Muscle of arm (tissue), 12 donors: ENCODE results near the gene OGA. TPM values are rescaled to one million over a fixed set of nuclear protein-coding genes. Genes with fewer than 3 reads are reported as not detected.

Experiments
- DNase-seq: peaks from one replicate; pipeline ENCODE4 v3.0.0-alpha.2; 2013
- polyA plus RNA-seq, 12 donors: library from polyadenylated mRNA; unstranded; fragments of 120-200 nt; gene quantifications; one replicate each; pipeline ENCODE4 v1.2.1, GENCODE V29; 2013; ENCODE audit not compliant: insufficient read length in 12 of 12

Gene OGA
- polyA plus RNA-seq, 12 donors: 77.8 to 174 (median 103) TPM; not detected in 1

DNA sequence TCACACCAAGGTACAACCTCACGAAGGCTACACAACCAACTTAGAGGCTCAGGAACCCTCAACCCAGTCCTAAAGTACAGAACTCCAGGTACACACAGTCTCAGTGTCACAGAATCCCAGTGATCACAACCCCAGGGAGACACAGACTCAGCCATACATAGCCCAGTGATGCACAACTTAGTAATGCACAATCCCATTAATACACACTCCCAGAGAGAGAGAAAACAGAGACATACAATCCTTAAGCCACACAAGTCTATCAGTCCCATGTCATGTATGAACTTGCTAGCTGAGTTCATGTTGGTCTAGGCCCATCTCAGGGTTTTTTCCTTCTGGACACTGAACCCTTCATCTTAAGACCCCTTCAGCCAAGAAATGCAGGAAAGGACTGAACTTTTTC is 20.8 kb upstream of the OGA start:
- no peak for DNase-seq

DNA sequence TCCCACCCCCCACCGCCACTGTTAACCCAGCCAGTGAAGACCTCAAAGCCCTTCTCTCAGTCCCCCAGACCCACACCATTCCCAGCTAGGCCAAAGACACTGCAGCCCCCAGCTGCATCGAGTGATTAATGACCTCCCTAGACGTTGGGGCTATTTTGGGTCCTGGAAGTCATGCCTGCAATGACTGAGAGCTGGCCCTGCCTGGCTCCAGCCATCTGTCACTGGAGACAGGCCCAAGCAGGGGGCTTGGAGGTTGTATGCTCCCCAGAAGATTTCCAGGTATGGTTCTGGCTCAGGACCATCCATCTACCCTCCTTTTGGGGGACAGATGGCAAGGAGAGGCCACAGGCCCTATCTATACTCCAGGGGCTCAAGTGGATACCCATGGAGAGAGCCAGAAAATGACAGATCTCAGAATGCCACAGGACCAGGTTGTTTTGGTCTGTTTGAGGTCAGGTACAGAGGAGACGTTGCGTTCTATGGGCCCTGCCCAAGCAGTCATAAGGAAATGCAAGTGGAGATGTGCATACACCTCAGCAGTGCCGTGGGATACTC is 20.2 kb upstream of the OGA start:
- no peak for DNase-seq

DNA sequence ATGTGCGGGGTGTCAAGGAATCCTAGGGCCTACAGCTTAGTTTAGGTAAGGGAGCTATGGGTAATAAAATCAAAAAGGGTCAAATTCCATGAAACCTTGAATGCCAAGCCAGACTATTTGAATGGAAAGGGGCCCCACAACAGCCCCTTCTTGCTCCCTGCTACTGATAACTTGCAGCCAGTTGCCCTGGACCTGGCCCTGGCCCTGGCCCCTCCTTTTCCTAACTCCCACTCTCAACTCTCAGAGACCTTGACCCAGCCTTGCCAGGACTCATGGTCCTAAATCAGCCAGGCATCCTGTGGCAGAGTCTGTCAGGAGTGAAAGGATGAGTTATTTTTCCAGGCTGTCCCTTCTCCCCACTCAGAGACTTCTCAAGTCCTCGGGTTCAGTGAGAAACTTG is 19.5 kb upstream of the OGA start:
- no peak for DNase-seq

DNA sequence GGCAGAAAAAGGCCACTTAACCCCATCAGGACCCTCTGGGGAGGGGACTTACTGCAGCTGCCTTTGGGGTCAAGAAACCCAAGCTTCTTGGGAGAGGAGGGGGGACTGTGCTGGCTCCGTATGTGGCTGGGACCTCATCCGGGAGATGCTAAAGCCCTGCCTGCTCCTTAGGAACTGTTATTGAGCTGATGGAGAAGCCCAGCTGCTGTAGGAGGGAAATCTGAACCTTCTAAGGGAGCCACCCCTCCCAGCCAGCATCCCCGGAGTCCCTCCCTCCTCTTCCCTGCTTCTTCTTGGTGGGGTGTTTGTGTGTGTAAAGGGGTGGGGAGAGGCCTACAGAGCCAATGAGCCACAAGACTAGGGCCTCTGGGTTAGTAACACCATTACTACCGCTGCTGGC is 17.1 kb upstream of the OGA start:
- DNase-seq: no peak

DNA sequence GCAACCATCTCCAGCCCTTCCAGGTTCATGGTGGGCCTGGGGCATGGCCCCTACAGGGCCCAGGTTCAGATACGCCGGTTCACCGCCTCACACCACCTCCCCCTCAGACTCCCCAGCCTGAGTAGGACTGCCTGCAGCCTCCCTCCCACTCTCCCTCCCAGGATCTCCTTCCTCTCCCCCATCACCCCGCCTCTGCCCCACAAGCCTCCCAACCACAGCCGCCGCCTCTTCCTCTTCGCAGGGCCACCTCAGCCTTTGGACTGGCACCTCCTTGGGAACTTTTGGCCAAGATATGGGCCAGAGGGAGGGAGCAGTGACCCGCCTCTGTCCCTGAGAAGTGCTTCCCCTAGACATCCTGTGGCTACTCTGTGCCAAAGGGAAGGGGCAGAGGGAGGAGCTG is 16.1 kb upstream of the OGA start:
- no peak for DNase-seq

DNA sequence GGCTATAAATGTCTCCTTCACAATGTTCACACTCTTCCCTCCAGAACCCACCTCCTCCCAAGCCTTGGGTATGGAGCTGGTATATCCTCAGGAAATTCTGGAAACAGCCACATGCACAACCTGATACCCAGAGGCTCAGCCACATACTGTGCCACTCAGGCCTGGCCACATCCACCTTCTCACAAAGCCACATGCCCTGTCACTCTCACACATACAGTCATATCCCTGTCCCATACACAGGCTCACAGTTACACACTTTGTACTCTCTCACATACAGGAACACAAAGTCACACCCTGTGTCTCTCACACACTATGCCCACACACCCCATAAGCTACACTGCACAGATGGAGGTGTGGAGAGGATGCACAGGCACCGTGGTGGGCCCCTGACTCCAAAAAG is 15.2 kb upstream of the OGA start:
- DNase-seq: no peak

DNA sequence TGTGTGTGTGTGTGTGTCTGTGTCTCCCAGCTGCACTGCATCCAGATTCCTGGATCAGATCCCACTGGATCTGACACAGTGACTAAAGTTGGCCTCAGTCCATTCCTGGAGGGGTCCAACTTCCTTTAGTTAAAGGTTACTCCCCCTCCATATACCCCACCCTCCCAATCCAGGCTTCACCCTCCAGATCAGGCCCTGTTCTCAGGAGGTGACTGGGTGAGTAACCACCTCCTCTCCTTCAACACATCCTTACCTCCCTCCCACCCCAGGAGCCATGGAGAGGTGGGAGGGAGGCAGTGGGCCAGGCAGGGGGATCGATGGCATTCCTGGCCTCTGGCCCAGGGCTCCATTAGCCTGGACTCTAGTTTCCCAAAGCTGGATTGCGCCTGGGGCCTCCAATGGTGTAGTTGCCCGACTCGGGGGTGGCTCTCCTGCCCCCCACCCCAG is 14.1 kb upstream of the OGA start:
- no peak for DNase-seq

DNA sequence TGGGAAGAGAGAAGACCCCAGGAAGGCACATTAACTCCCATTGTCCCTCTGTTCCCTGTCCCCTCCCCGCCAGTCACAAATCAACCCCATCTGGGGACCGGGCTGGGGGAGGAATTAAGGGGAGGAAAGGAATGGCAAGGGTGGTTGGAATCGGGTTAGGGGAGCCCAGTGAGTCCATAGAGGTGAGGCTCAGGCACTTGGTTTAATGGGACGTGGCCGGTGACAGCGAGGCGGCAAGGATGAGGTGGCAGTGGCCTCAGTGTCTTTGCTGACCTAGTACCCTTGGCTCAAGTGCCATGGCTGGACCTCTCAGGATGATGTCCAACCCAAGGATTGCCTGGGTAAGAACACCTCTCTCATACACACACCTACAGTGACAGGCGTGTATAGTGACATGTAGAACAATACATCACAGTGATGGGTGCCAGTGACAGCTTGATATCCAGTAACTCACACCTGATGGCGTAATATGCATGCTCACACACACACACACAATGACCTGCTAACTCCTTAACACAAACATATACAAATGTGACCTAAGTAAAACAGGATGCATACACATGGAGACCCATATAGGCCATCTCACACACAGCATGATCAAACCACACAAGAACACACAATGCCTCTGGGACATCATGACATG is 13.0 kb upstream of the OGA start:
- DNase-seq: no peak

DNA sequence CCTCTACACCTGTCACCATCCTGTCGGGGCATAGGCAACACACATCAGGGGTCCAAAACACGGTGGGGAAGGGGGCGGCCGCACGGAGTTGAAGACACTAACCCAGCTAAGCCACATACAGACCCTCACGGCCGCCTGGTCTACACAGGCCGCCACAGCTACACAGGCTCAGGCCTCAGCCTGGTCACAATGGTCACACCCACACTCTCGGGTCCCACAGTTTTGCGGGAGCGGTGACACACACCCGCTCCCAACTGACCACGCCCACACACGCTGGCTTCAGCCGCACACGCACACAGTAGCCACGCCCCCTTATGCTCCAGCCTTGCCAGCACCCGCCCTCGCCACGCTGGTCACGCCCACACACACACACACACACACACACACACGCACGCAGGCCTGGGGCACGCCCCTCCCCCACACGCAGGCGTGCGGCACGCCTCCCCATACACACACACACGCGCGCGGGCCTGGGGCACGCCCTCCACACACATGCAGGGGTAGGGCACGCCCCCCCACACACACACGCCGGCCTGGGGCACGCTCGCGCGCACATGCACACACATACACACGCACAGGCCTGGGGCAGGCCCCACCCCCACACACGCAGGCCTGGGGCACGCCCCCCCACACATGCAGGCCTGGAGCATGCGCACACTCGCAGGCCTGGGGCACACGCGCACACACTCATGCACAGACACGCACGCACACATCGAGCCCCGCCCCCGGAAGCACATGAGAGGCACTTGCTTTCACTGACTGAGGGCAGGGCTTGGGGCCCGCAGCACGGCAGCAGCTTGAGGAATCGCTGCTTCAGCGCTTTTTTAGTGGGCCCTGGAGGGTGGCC is 12.3 kb upstream of the OGA start:
- DNase-seq: peak; percentile 89

DNA sequence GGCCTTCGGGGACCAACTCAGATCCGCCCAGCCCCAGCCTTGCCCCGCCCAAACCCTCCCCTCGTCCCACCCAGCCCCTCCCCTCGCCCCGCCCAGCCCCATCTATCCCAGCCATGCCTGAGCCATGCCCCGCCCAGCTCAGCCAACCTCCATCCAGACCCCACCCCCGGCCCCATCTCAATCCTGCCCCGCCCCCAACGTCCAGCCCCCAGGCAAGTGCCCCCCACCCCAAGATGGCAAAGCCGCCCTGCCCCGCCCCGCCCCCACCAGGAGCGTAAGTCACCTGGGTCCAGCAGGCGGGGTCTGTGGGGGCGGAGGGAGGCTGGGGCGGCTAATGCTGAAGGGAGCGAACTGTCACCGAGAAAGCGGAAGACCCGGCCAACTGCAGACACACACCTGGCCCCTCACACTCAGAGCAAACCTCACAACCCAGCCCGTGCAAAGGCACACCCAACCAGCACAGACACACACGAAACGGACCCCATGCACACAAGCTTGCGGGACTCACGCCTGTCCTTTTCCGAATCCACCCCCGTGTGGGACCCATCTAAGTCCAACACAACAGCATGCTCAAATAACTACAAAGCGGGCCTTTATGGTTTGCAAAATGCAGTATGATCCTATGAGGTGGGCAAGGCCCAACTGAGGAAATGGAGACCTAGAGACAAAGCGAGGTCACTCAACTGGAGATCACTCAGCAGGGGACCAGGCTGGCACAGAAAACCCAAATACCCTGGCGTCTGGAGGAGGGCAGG is 11.5 kb upstream of the OGA start:
- peak; percentile 46 for DNase-seq

DNA sequence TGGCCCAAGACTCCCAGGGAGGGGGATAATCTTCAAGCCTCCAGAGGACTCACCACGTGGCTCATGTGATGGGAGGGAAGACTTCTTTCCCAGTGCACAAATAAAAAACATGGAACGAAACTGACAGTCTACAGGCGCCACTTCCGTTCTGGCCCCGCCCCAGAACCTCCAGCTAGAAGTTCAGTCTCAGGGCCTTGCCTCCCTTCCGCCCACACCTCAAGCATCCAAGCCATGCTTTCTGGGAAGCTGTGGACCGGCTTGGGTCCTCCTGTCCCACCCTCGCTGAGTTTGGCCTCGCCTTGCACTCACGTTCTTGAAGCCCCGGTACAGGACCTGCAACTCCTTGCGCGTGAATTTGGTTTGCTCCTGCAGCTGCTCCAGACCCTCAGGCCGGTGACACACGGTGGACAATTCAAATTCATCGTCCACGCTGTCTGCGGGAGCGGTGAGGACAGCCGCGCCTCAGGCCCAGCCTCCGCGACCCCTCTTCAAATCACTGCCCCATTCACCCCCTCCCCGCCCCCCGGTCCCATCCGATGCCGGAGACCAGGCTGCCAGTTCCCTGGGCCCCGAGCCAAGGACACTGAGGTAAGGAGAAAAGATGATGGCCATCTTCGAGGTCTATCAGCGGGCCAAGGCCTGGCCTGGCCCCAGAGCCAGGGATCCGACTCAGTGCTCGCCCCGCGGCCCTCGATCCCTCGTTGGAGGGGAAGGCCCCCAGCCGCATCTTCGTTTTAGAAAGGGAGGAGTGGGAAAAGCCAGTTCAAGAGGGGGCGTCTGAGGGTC is 10.7 kb upstream of the OGA start:
- DNase-seq: no peak

DNA sequence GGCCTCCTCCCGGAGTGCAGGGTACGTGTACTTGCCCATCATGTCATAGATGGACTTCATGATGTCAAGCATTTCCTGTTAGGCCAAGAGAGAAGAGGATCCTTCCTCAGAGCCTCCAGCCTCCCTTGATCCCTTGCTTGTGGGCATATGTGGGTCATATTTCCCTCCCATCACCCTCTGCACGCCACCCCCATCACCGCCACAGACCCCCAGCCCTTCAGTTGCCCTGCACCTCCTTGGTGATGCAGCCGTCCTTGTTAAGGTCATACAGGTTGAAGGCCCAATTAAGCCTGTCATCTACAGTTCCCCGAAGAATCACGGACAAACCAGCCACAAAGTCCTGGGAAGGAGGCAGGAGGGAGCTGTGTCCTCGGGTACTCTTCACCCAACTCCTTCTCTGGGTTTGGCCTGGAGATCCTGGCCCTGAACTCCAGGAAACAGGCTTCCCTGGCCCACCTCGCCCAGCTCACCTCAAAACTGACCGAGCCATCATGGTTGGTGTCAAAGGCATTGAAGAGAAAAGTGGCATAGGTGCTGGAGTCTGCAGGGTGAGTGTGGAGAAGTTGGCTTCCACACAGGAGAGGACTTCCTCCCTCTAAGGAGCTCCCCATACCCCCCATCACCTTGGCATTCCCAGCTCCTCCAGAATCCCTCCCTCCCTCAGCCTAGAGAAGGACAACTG is 9.8 kb upstream of the OGA start:
- DNase-seq: no peak

DNA sequence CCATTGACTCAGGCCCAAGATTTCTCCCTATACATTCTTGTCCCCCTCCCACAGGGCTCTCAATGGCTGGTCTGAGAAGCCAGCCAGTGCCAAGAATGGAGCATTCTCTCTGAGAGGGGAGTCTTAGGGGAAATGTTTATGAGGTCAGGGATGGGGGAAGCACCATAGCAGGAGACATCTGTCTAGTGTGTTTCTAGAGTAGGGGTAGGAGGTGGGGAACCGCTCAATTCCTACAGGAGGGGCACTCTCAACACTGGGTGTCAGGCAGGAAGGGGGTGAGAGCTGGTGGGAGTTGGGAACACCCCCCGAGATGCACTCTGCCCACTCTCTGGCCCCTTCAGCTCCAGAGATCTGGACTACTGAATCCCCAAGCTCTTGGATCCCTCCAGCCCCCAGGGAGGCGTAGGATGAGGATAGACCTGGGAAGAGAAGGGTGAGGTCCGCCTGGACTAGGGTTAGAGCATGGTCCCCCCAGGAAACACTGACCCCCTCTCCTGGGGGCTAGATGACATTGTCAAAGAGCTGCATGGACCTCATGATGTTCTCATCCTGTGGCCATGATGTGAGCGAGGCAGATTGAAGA is 8.7 kb upstream of the OGA start:
- DNase-seq: no peak

DNA sequence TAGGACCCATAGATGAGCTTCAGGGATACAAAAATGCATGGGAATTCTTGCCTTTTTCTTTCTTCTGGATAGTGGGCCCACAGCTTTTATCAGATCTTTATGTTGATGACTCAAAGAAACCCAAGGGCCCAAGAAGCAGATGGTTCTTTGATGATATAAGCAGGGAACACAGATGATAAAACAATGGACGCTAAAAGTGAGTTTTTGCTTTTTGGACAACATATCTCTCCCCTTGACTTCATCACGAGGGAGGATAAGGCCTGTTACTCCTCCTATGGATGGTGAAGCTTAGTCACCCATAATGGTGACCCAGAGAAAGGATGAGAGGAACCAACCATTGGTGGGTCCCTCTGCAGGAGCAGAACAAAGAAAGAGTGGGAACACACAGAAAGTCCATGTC is 6.5 kb upstream of the OGA start:
- no peak for DNase-seq

DNA sequence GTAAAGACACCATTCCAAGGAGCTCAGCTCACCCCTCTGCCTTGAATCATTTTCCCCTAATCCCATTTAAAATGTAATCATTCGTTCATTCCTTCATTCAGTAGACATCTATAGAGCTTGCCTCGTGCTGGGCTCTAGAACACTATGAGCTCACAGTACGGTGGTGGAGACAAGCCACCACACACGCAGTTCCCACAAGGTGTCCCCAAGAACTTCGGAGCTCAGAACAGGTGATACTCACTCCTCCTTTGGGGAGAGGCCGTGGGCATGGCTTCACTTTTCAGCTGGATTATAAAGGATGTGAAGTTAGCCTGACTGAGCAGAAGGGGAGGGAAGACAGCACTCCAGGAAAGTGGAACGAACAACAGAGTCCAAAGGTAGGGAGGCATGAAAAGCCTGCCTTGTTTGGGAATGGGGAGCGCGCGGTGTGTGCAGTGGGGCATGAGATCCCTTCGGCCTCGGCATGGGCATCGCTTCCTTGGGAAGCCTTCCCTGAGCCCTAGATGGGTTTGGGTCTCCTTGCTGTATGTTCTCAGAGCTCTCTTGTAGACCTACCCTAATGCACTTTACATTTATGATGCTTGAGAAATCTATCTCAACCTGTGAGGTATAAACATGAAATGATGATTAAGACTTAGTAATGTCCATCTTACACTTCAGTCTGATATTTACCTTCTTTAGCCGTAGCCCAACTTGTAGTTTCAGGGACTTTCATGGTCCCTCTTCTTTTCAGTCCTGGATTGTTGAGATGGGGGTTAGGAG is 809 bp upstream of the OGA start:
- no peak for DNase-seq

DNA sequence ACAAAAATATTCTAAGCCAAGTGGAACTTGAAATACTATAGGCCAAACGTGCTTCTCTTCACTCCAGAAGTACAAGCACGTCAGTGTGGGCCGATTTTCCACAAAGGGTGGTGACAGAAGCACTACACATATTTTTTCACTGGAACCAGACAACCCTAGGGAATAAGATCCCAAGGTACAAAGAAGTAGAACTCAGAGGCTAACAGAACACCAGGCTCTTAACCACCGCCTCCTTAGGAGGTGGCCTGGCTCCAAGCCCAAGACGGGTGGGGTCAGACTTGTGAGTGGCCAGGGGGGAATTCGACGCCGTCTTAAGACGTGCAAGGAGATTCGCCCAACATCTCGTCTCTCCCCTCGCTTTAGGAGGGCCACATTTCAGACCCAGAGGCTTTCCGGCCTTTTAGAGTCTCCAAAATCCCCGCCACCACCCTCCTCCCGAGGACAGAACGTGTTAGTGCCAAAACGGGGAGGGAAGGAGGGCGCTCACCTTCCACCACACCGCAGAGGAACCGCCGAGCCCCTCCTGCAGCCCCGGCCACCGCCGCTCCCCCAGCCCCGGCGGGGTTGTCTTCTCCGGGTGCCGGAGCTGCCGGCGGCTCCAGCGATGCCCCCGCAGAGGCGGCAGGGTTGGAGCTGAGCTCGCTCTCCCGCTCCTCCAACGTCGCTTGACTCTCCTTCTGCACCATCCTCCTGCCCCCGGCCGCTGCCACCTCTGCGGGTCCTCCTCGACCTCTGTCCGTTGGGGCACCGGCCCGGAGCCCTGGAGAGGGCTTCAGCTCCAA is 716 bp downstream of the OGA start:
- peak; percentile 93 for DNase-seq

DNA sequence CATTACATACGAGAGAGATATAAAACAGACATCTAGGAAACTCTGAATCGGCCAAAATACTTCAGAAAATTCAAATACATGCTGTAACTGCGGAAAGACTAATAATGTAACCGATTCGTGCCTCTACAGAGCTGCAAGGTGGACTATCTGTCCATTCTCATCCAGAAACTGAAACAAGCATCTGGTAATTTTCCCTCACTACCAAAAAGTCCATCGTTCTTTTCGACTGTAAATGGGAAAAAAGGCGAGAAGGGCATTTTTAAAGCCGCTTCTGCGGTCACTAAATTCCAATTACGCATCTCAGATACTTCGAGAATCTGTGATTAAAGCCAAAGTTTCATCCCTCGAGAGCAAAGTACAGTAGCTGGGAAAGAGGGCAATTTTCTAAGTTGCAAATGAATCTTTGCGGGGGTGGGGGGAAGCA is 1.3 kb downstream of the OGA start:
- DNase-seq: no peak

DNA sequence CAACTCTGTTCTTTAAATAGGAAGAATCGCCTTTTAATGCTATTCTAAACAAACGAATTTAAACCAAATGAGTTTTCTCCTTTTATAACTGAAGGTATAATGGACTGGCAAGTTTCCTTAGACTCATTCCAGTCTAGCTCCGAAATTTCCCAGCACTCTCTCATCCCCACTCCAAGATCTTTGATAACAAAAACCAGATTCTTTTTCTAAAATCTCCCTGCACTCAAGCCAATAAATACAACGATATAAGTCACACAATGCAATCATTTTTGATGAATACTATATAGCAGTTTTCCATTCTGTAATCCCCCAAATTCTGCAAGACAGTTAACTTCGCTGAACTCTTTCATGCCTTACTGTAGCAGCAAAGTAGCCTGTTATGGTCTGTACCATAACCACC is 1.9 kb downstream of the OGA start:
- DNase-seq: no peak

DNA sequence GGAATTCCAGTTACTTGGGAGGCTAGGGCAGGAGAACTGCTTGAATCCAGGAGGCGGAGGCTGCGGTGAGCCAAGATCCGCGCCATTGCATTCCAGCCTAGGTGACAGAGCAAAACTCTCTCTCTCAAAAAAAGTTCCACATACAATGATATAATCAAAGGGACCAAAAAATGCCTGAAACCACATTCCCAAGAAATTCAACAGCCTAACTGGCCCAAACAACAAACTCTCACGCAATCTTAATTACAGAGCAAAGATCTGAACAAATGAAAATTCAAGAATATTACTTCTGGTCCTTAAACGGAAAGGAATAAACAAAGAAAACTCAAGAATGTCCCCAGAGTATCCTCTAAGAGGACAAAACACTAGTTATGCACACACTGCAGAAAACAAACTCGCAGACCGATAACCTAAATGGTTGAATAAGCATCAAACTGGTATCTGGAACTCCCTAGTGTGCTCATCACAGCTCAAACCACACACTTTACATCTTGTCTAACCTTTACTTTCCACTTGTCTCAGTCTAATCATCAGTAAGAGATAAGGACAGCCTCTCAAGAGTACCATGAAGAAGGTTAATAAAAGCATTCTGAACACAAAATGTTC is 3.7 kb downstream of the OGA start:
- DNase-seq: no peak
